Activated T-cell treated with anti-CD3 and anti-CD28 coated beads, Interleukin-2, amount 50 U/mL, for 72 hours (primary cell): ENCODE measurements around the gene USP17L12. TPM values are rescaled to one million over a fixed set of nuclear protein-coding genes. Genes with fewer than 3 reads are reported as not detected.
"Not testable (repeated sequence)": the region's sequence is repeated elsewhere in the genome, so short reads cannot be mapped to it uniquely, and the experiment has no call there.

Experiments used
- ATAC-seq, 2 donors: fragments of 150-1000 bp; cut with Tn5 transposase; replicated peaks in 1 of 2; 2 replicates each; pipeline ENCODE4 v1.10.0; 2021; ENCODE audit warnings: moderate library complexity in 2 of 2, mild to moderate bottlenecking in 1 of 2
- DNase-seq, 2 donors: peaks; one replicate each; pipeline ENCODE4 v3.0.0; 2021 to 2022; ENCODE audit warnings: mixed read lengths in 1 of 2
- H3K27ac Mint-ChIP-seq: one replicate; pipeline ENCODE4 v1.8.0; 2022; ENCODE audit warnings: mild to moderate bottlenecking, moderate library complexity, mixed read lengths
- H3K27me3 Mint-ChIP-seq: one replicate; pipeline ENCODE4 v1.8.0; 2022; ENCODE audit warnings: low read depth, mixed read lengths
- H3K36me3 Mint-ChIP-seq, 2 donors: one replicate each; pipeline ENCODE4 v1.8.0; 2022; ENCODE audit warnings: mixed read lengths in 2 of 2, mild to moderate bottlenecking in 1 of 2; ENCODE audit not compliant: insufficient read depth in 2 of 2
- H3K4me1 Mint-ChIP-seq: one replicate; pipeline ENCODE4 v1.8.0; 2022; ENCODE audit warnings: low read depth, mixed read lengths
- H3K4me3 Mint-ChIP-seq, 2 donors: one replicate each; pipeline ENCODE4 v1.8.0; 2022; ENCODE audit warnings: mild to moderate bottlenecking in 2 of 2, mixed read lengths in 2 of 2, moderate library complexity in 2 of 2
- H3K9me3 Mint-ChIP-seq, 2 donors: one replicate each; pipeline ENCODE4 v1.8.0; 2022; ENCODE audit warnings: mixed read lengths in 2 of 2
- total RNA-seq, 2 donors: library from RNA; stranded (reverse); gene quantifications; one replicate each; pipeline ENCODE4 v1.2.3, GENCODE V29; 2022

The USP17L12 gene
- total RNA-seq, result not detected

GRCh38 chr4:9219852-9220251 lies at the start of gene USP17L12:
TSS of gene USP17L12 (plus strand) at chr4:9220152. CDS start at chr4:9220152, 0 bp downstream.
- H3K27me3 Mint-ChIP-seq, H3K9me3 Mint-ChIP-seq, H3K27ac Mint-ChIP-seq: not testable (repeated sequence)

GRCh38 chr4:9210357-9210756 lies 9.6 kb upstream of the USP17L12 start, which contains the start of gene USP17L10:
TSS of gene USP17L10 (plus strand) at chr4:9210657. CDS start at chr4:9210657, 0 bp downstream.
- H3K27me3 Mint-ChIP-seq, H3K4me3 Mint-ChIP-seq: not testable (repeated sequence)

More at GRCh38 chr4:9219852-9220251, at the start of gene USP17L12:
- H3K4me1 Mint-ChIP-seq, H3K4me3 Mint-ChIP-seq, ATAC-seq, DNase-seq, H3K36me3 Mint-ChIP-seq: not testable (repeated sequence)

GRCh38 chr4:9214701-9215100 lies 5.3 kb upstream of the USP17L12 start:
- not testable (repeated sequence) for H3K4me1 Mint-ChIP-seq, H3K9me3 Mint-ChIP-seq, ATAC-seq, H3K27me3 Mint-ChIP-seq, H3K36me3 Mint-ChIP-seq, DNase-seq, H3K4me3 Mint-ChIP-seq, H3K27ac Mint-ChIP-seq

More at GRCh38 chr4:9210357-9210756, 9.6 kb upstream of the USP17L12 start, which contains the start of gene USP17L10:
- not testable (repeated sequence) for H3K4me1 Mint-ChIP-seq, H3K27ac Mint-ChIP-seq, H3K9me3 Mint-ChIP-seq, ATAC-seq, H3K36me3 Mint-ChIP-seq, DNase-seq

GRCh38 chr4:9215105-9215504 lies 4.8 kb upstream of the USP17L12 start, which contains the start of gene USP17L11:
TSS of gene USP17L11 (plus strand) at chr4:9215405. CDS start at chr4:9215405, 0 bp downstream.
- not testable (repeated sequence) for DNase-seq, H3K4me3 Mint-ChIP-seq, H3K9me3 Mint-ChIP-seq, H3K36me3 Mint-ChIP-seq, ATAC-seq, H3K4me1 Mint-ChIP-seq, H3K27ac Mint-ChIP-seq, H3K27me3 Mint-ChIP-seq

GRCh38 chr4:9224596-9224995 lies 4.6 kb downstream of the USP17L12 start, which contains the start of gene USP17L13:
TSS of gene USP17L13 (plus strand) at chr4:9224896. CDS start at chr4:9224896, 0 bp downstream.
- not testable (repeated sequence) for ATAC-seq, DNase-seq, H3K27ac Mint-ChIP-seq, H3K36me3 Mint-ChIP-seq, H3K27me3 Mint-ChIP-seq, H3K4me1 Mint-ChIP-seq, H3K4me3 Mint-ChIP-seq, H3K9me3 Mint-ChIP-seq

GRCh38 chr4:9230249-9230648 lies 10.3 kb downstream of the USP17L12 start:
- not testable (repeated sequence) for H3K4me3 Mint-ChIP-seq, H3K9me3 Mint-ChIP-seq, H3K36me3 Mint-ChIP-seq, H3K4me1 Mint-ChIP-seq, ATAC-seq, H3K27me3 Mint-ChIP-seq, DNase-seq, H3K27ac Mint-ChIP-seq

- ATAC-seq, H3K27me3 Mint-ChIP-seq, DNase-seq, H3K36me3 Mint-ChIP-seq, H3K9me3 Mint-ChIP-seq, H3K4me3 Mint-ChIP-seq, H3K4me1 Mint-ChIP-seq, H3K27ac Mint-ChIP-seq: not testable (repeated sequence)
These were observed 14.1 kb downstream of the USP17L12 start, which contains the start of gene USP17L15 for GRCh38 chr4:9234085-9234484. TSS of gene USP17L15 (plus strand) at chr4:9234385. CDS start at chr4:9234385, 0 bp downstream.

- DNase-seq, H3K9me3 Mint-ChIP-seq, H3K27ac Mint-ChIP-seq, ATAC-seq, H3K27me3 Mint-ChIP-seq, H3K4me1 Mint-ChIP-seq, H3K4me3 Mint-ChIP-seq, H3K36me3 Mint-ChIP-seq: not testable (repeated sequence)
These were observed 18.5 kb downstream of the USP17L12 start for GRCh38 chr4:9238461-9238860.

- H3K27ac Mint-ChIP-seq, H3K27me3 Mint-ChIP-seq, ATAC-seq: not testable (repeated sequence)
These were observed 23.6 kb downstream of the USP17L12 start, which contains the start of gene USP17L17 for GRCh38 chr4:9243579-9243978. TSS of gene USP17L17 (plus strand) at chr4:9243879. CDS start at chr4:9243879, 0 bp downstream.

GRCh38 chr4:9247953-9248680 lies 28.2 kb downstream of the USP17L12 start, which contains the start of gene USP17L18:
TSS of gene USP17L18 (plus strand) at chr4:9248630. CDS start at chr4:9248630, 0 bp downstream.
- H3K4me1 Mint-ChIP-seq, ATAC-seq, DNase-seq, H3K36me3 Mint-ChIP-seq, H3K9me3 Mint-ChIP-seq, H3K4me3 Mint-ChIP-seq, H3K27me3 Mint-ChIP-seq, H3K27ac Mint-ChIP-seq: not testable (repeated sequence)

More at GRCh38 chr4:9243579-9243978, 23.6 kb downstream of the USP17L12 start, which contains the start of gene USP17L17:
- not testable (repeated sequence) for DNase-seq, H3K36me3 Mint-ChIP-seq, H3K4me1 Mint-ChIP-seq, H3K9me3 Mint-ChIP-seq, H3K4me3 Mint-ChIP-seq

GRCh38 chr4:9253078-9253477 lies 33.1 kb downstream of the USP17L12 start, which contains the start of gene USP17L19:
TSS of gene USP17L19 (plus strand) at chr4:9253378. CDS start at chr4:9253378, 0 bp downstream.
- H3K4me1 Mint-ChIP-seq, H3K27me3 Mint-ChIP-seq, H3K36me3 Mint-ChIP-seq, H3K27ac Mint-ChIP-seq, ATAC-seq, H3K9me3 Mint-ChIP-seq, DNase-seq, H3K4me3 Mint-ChIP-seq: not testable (repeated sequence)

GRCh38 chr4:9257824-9258223 lies 37.9 kb downstream of the USP17L12 start, which contains the start of gene USP17L20:
TSS of gene USP17L20 (plus strand) at chr4:9258124. CDS start at chr4:9258124, 0 bp downstream.
- H3K4me3 Mint-ChIP-seq, H3K4me1 Mint-ChIP-seq, DNase-seq, ATAC-seq, H3K27me3 Mint-ChIP-seq, H3K36me3 Mint-ChIP-seq, H3K9me3 Mint-ChIP-seq, H3K27ac Mint-ChIP-seq: not testable (repeated sequence)

- not testable (repeated sequence) for H3K9me3 Mint-ChIP-seq, H3K27me3 Mint-ChIP-seq, ATAC-seq, H3K4me1 Mint-ChIP-seq, DNase-seq, H3K27ac Mint-ChIP-seq, H3K36me3 Mint-ChIP-seq, H3K4me3 Mint-ChIP-seq
These were observed 42.6 kb downstream of the USP17L12 start, which contains the start of gene USP17L21 for GRCh38 chr4:9262572-9262971. TSS of gene USP17L21 (plus strand) at chr4:9262872. CDS start at chr4:9262872, 0 bp downstream.
